ENCODE data around the gene ARMC10.

DNA sequence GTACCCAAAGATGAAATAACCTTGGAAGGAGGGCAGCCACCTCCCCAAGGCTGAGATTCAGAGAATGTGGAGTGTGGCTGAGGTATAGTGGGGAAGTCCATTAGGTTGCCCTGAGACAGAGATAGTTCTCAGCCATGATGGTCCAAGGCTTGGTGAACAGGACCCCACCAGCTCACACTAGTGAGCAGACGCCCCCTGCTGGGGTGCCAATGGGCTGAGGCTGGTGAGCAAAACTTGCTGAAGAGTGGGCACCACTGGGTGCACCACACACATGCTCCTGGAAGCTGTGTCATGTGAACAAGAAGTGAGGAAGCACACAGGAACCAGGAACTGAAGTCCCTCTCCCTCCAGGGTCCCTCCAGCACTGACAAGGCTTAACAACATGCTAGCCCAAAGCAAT, 9.3 kb upstream of the ARMC10 start:
- TF ChIP-seq, protein P1, sequence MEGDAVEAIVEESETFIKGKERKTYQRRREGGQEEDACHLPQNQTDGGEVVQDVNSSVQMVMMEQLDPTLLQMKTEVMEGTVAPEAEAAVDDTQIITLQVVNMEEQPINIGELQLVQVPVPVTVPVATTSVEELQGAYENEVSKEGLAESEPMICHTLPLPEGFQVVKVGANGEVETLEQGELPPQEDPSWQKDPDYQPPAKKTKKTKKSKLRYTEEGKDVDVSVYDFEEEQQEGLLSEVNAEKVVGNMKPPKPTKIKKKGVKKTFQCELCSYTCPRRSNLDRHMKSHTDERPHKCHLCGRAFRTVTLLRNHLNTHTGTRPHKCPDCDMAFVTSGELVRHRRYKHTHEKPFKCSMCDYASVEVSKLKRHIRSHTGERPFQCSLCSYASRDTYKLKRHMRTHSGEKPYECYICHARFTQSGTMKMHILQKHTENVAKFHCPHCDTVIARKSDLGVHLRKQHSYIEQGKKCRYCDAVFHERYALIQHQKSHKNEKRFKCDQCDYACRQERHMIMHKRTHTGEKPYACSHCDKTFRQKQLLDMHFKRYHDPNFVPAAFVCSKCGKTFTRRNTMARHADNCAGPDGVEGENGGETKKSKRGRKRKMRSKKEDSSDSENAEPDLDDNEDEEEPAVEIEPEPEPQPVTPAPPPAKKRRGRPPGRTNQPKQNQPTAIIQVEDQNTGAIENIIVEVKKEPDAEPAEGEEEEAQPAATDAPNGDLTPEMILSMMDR (IDR thresholded peaks at IDR 0.05; ENCODE audit: low read depth, low read length, missing input control), result peak; percentile 24
- TF ChIP-seq GABPA (IDR thresholded peaks at IDR 0.05 in 1 of 2, conservative IDR thresholded peaks at IDR 0.05 in 1 of 2) (no peak), RAD21 (IDR thresholded peaks at IDR 0.05) (peak; percentile 30 to 62), RXRA (IDR thresholded peaks at IDR 0.05) (no peak), YY1 (IDR thresholded peaks at IDR 0.05) (no peak), TAF1 (conservative IDR thresholded peaks at IDR 0.05) (no peak), JUND (IDR thresholded peaks at IDR 0.05) (no peak), FOXA1 (IDR thresholded peaks at IDR 0.05) (no peak), SP1 (IDR thresholded peaks at IDR 0.05) (no peak)
- TF ChIP-seq, protein P2, sequence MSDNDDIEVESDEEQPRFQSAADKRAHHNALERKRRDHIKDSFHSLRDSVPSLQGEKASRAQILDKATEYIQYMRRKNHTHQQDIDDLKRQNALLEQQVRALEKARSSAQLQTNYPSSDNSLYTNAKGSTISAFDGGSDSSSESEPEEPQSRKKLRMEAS (IDR thresholded peaks at IDR 0.05), result no peak
- TF ChIP-seq, protein P3, sequence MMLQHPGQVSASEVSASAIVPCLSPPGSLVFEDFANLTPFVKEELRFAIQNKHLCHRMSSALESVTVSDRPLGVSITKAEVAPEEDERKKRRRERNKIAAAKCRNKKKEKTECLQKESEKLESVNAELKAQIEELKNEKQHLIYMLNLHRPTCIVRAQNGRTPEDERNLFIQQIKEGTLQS (IDR thresholded peaks at IDR 0.05), result no peak
- TF ChIP-seq, protein P4, sequence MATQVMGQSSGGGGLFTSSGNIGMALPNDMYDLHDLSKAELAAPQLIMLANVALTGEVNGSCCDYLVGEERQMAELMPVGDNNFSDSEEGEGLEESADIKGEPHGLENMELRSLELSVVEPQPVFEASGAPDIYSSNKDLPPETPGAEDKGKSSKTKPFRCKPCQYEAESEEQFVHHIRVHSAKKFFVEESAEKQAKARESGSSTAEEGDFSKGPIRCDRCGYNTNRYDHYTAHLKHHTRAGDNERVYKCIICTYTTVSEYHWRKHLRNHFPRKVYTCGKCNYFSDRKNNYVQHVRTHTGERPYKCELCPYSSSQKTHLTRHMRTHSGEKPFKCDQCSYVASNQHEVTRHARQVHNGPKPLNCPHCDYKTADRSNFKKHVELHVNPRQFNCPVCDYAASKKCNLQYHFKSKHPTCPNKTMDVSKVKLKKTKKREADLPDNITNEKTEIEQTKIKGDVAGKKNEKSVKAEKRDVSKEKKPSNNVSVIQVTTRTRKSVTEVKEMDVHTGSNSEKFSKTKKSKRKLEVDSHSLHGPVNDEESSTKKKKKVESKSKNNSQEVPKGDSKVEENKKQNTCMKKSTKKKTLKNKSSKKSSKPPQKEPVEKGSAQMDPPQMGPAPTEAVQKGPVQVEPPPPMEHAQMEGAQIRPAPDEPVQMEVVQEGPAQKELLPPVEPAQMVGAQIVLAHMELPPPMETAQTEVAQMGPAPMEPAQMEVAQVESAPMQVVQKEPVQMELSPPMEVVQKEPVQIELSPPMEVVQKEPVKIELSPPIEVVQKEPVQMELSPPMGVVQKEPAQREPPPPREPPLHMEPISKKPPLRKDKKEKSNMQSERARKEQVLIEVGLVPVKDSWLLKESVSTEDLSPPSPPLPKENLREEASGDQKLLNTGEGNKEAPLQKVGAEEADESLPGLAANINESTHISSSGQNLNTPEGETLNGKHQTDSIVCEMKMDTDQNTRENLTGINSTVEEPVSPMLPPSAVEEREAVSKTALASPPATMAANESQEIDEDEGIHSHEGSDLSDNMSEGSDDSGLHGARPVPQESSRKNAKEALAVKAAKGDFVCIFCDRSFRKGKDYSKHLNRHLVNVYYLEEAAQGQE (IDR thresholded peaks at IDR 0.05), result no peak

Measured in liver (tissue), 3 donors.